Vagina (tissue), 2 donors: ENCODE results near the gene LRRC42. TPM values are rescaled to one million over a fixed set of nuclear protein-coding genes. Genes with fewer than 3 reads are reported as not detected.

Source experiments
- DNase-seq, 2 donors: peaks; one replicate each; pipeline ENCODE4 v3.0.0-alpha.2; 2017; ENCODE audit errors: extremely low spot score in 2 of 2
- H3K27ac ChIP-seq: fragments of 200-600 bp; sonication (generic); one replicate; pipeline ENCODE4 v1.5.1; 2019
- H3K27me3 ChIP-seq: fragments of 200-600 bp; sonication (generic); one replicate; pipeline ENCODE4 v1.5.1; 2019
- H3K36me3 ChIP-seq, 2 donors: fragments of 200-600 bp; sonication (generic); one replicate each; pipeline ENCODE4 v1.5.1; 2017 to 2019
- H3K4me1 ChIP-seq: fragments of 200-600 bp; sonication (generic); one replicate; pipeline ENCODE4 v1.5.1; 2019
- H3K4me3 ChIP-seq, 2 donors: fragments of 200-600 bp; sonication (generic); 1 replicate in 1 of 2; 2 replicates in 1 of 2; pipeline ENCODE4 v1.5.1; 2016 to 2019
- H3K9me3 ChIP-seq: fragments of 200-600 bp; sonication (generic); one replicate; pipeline ENCODE4 v1.5.1; 2019
- POLR2A ChIP-seq, 2 donors: fragments of 450-650 bp; IDR thresholded peaks; one replicate each; pipeline ENCODE4 v1.6.1; 2017; ENCODE audit warnings: antibody characterized with exemption in 2 of 2, mild to moderate bottlenecking in 2 of 2, moderate library complexity in 2 of 2
- POLR2AphosphoS5 ChIP-seq, 2 donors: sonication (generic); formaldehyde crosslinking; IDR thresholded peaks; one replicate each; pipeline ENCODE4 v1.9.0; 2017; ENCODE audit warnings: antibody characterized with exemption in 2 of 2, mild to moderate bottlenecking in 2 of 2, low read depth in 1 of 2; ENCODE audit not compliant: insufficient read depth in 1 of 2
- intact Hi-C: fragments of 100-400 bp; cut with DNase I; formaldehyde crosslinking; loops from one replicate; pipeline ENCODE4 v1.15.1; 2023
- total RNA-seq: library from RNA; depleted of rRNA; stranded (reverse); fragments of >200 nt; gene quantifications from one replicate; pipeline ENCODE4 v1.2.3, GENCODE V29; 2016
- TF ChIP-seq, protein P1 (sequence below), 3 experiments: fragments of 450-650 bp in 2 of 3; fragments of 200-600 bp in 1 of 3; sonication (generic) in 1 of 3; IDR thresholded peaks; one replicate each; pipeline ENCODE4 v1.5.1; 2017 to 2019; ENCODE audit warnings: antibody characterized with exemption in 3 of 3, mild to moderate bottlenecking in 2 of 3, moderate library complexity in 2 of 3

Gene LRRC42
- total RNA-seq, 1 donor from 2014 or later, result 31.7 TPM

- Histone ChIP-seq H3K36me3 (no peaks in the 10 kb centered on the region), H3K4me3 (no peak overlapping the region), H3K27ac (no peak overlapping the region), H3K9me3 (no peaks in the 10 kb centered on the region), H3K27me3 (no peaks in the 10 kb centered on the region), H3K4me1 (no peaks in the 10 kb centered on the region)
- DNase-seq, result no peak
- intact Hi-C loops, result no loop called here
- no peak for TF ChIP-seq POLR2AphosphoS5 (IDR thresholded peaks at IDR 0.05; ENCODE audit: insufficient read depth in 1 of 2, low read depth in 1 of 2)
- TF ChIP-seq, protein P1, sequence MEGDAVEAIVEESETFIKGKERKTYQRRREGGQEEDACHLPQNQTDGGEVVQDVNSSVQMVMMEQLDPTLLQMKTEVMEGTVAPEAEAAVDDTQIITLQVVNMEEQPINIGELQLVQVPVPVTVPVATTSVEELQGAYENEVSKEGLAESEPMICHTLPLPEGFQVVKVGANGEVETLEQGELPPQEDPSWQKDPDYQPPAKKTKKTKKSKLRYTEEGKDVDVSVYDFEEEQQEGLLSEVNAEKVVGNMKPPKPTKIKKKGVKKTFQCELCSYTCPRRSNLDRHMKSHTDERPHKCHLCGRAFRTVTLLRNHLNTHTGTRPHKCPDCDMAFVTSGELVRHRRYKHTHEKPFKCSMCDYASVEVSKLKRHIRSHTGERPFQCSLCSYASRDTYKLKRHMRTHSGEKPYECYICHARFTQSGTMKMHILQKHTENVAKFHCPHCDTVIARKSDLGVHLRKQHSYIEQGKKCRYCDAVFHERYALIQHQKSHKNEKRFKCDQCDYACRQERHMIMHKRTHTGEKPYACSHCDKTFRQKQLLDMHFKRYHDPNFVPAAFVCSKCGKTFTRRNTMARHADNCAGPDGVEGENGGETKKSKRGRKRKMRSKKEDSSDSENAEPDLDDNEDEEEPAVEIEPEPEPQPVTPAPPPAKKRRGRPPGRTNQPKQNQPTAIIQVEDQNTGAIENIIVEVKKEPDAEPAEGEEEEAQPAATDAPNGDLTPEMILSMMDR (IDR thresholded peaks at IDR 0.05), result no peak
- no peak for TF ChIP-seq POLR2A (IDR thresholded peaks at IDR 0.05)
Observed at GRCh38 chr1:54008876-54009275, 62.7 kb downstream of the LRRC42 start.

- Histone ChIP-seq H3K36me3 (no peaks in the 10 kb centered on the region), H3K4me3 (no peak overlapping the region), H3K9me3 (no peaks in the 10 kb centered on the region), H3K27ac (no peak overlapping the region), H3K4me1 (no peaks in the 10 kb centered on the region), H3K27me3 (no peaks in the 10 kb centered on the region)
- intact Hi-C loops, result no loop called here
- DNase-seq, result no peak
- no peak for TF ChIP-seq POLR2A (IDR thresholded peaks at IDR 0.05)
- no peak for TF ChIP-seq POLR2AphosphoS5 (IDR thresholded peaks at IDR 0.05; ENCODE audit: insufficient read depth in 1 of 2, low read depth in 1 of 2)
- TF ChIP-seq, protein P1 (IDR thresholded peaks at IDR 0.05), result no peak
Observed at GRCh38 chr1:54009406-54009805, 63.3 kb downstream of the LRRC42 start.

- no peak for DNase-seq
- Histone ChIP-seq H3K27me3 (no peaks in the 10 kb centered on the region), H3K9me3 (no peaks in the 10 kb centered on the region), H3K36me3 (no peaks in the 10 kb centered on the region), H3K27ac (no peak overlapping the region), H3K4me3 (no peak overlapping the region), H3K4me1 (no peaks in the 10 kb centered on the region)
- intact Hi-C loops, result no loop called here
- TF ChIP-seq POLR2AphosphoS5 (IDR thresholded peaks at IDR 0.05; ENCODE audit: insufficient read depth in 1 of 2, low read depth in 1 of 2) (no peak), POLR2A (IDR thresholded peaks at IDR 0.05) (no peak)
- TF ChIP-seq, protein P1 (IDR thresholded peaks at IDR 0.05), result no peak
Observed at GRCh38 chr1:54010415-54011117, 64.4 kb downstream of the LRRC42 start.

DNA sequence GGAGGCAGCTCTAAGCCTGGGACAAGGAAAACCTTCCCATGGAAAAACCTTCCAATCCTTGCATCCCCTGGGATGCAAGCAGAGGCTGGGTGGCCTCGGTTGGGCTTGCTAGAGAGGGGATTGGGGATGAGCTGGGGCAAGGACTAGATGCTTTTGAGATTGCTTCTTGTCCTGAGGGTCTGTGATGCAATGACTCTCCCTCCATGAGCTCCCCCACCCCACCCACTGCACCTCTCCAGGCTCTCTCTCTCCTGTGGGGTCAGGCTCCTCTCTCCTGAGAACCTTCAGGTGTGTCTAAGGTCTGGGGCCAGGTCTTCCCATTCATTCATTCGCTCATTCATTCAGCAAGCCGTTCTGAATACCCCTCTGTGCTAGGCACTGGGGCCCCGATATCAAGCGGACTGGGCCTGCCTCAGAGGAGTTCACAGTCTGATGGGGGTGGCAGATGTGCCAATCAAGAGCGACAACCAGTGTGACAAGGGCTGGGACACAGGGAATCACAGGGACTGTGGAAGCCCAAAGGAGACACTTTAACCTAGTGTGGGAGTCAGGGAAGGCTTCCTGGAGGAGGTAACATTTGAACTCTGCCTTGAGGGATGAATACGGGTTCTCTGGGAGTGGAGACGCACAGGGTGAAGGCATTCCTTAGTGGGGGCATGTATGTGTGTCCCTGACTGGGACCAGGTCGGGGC lies 65.3 kb downstream of the LRRC42 start:
- Histone ChIP-seq H3K4me1 (no peaks in the 10 kb centered on the region), H3K36me3 (no peaks in the 10 kb centered on the region), H3K4me3 (no peak overlapping the region), H3K27ac (no peak overlapping the region), H3K27me3 (no peaks in the 10 kb centered on the region), H3K9me3 (no peaks in the 10 kb centered on the region)
- no peak for DNase-seq
- TF ChIP-seq POLR2A (IDR thresholded peaks at IDR 0.05) (no peak), POLR2AphosphoS5 (IDR thresholded peaks at IDR 0.05; ENCODE audit: insufficient read depth in 1 of 2, low read depth in 1 of 2) (no peak)
- TF ChIP-seq, protein P1 (IDR thresholded peaks at IDR 0.05), result no peak
- intact Hi-C loops, result no loop called here

GRCh38 chr1:54012008-54012325 lies 65.8 kb downstream of the LRRC42 start:
- Histone ChIP-seq H3K36me3 (no peaks in the 10 kb centered on the region), H3K4me1 (no peaks in the 10 kb centered on the region), H3K27me3 (no peaks in the 10 kb centered on the region), H3K4me3 (no peak overlapping the region), H3K9me3 (no peaks in the 10 kb centered on the region), H3K27ac (no peak overlapping the region)
- intact Hi-C loops, result no loop called here
- TF ChIP-seq POLR2A (IDR thresholded peaks at IDR 0.05), result no peak
- no peak for TF ChIP-seq POLR2AphosphoS5 (IDR thresholded peaks at IDR 0.05; ENCODE audit: insufficient read depth in 1 of 2, low read depth in 1 of 2)
- TF ChIP-seq, protein P1 (IDR thresholded peaks at IDR 0.05), result no peak
- no peak for DNase-seq
